GM12878 (cell line): ENCODE results near the gene PAM. TPM values are rescaled to one million over a fixed set of nuclear protein-coding genes. Genes with fewer than 3 reads are reported as not detected.

Source experiments
- ATAC-seq: fragments of 200-7000 bp; cut with Tn5 transposase; 3 replicates; pipeline ENCODE4 v1.9.1; 2020; ENCODE audit warnings: mild to moderate bottlenecking, moderate library complexity
- BruUV-seq: library from RNA; stranded (reverse); fragments of 400-500 nt; replicated peaks from 2 replicates; lab custom pipeline; 2021; lab: Mats Ljungman, UMichigan
- CTCF ChIA-PET: fragments of 300-600 bp; sonication (Branson Sonifier 250); formaldehyde crosslinking; extraction: SDS; loops from one replicate; lab custom pipeline; 2021; ENCODE audit warnings: inconsistent platforms; lab: Yijun Ruan, JAX
- POLR2A ChIA-PET: fragments of 350-600 bp; formaldehyde crosslinking; extraction: SDS; loops from one replicate; lab custom pipeline; 2021; ENCODE audit warnings: inconsistent platforms; lab: Charles Lee
- RAD21 ChIA-PET: fragments of 300-600 bp; sonication (Branson Sonifier 250); formaldehyde crosslinking; loops from one replicate; lab custom pipeline; 2023; ENCODE audit warnings: antibody characterized with exemption; ENCODE audit not compliant: unreplicated experiment; lab: Charles Lee
- SMC1A ChIA-PET: fragments of 300-600 bp; sonication (Branson Sonifier 250); formaldehyde crosslinking; loops from one replicate; lab custom pipeline; 2023; ENCODE audit not compliant: unreplicated experiment, uncharacterized antibody; lab: Charles Lee
- DNase-seq: peaks from one replicate; pipeline ENCODE4 v3.0.0-alpha.2; 2011; ENCODE audit warnings: low read depth, low spot score
- FAIRE-seq: peaks from 3 replicates; lab custom pipeline; 2011; peaks lifted over from hg19 to GRCh38; lab: Jason Lieb, UNC
- H2AFZ ChIP-seq: 2 replicates; pipeline ENCODE4 v1.6.0; 2011; ENCODE audit warnings: low read depth, low read length, control low read depth; ENCODE audit not compliant: control insufficient read depth
- H3K27ac ChIP-seq: 2 replicates; pipeline ENCODE4 v1.5.1; 2011; ENCODE audit warnings: control low read depth; ENCODE audit not compliant: control insufficient read depth, insufficient read depth
- H3K27me3 ChIP-seq, 2 experiments: replicated peaks in 1 of 2; 2 replicates each; pipeline versions ENCODE4 v1.6.0 to v1.6.1; 2011; ENCODE audit warnings: low read length in 1 of 2; ENCODE audit not compliant: control insufficient read depth in 2 of 2, insufficient read depth in 2 of 2
- H3K36me3 ChIP-seq, 2 experiments: 2 replicates each; pipeline ENCODE4 v1.5.1; 2011; ENCODE audit warnings: low read length in 1 of 2; ENCODE audit not compliant: control insufficient read depth in 2 of 2, insufficient read depth in 2 of 2
- H3K4me1 ChIP-seq: 2 replicates; pipeline ENCODE4 v1.6.1; 2011; ENCODE audit warnings: mild to moderate bottlenecking, low read length, moderate library complexity, mixed read lengths; ENCODE audit not compliant: control insufficient read depth, insufficient read depth
- H3K4me2 ChIP-seq: 2 replicates; pipeline ENCODE4 v1.6.0; 2011; ENCODE audit warnings: control low read depth; ENCODE audit not compliant: control insufficient read depth, insufficient read depth
- H3K4me3 ChIP-seq: fragments of 200-600 bp; sonication (generic); 2 replicates; pipeline ENCODE4 v1.5.1; 2016
- H3K79me2 ChIP-seq: 2 replicates; pipeline ENCODE4 v1.6.0; 2011; ENCODE audit warnings: low read length; ENCODE audit not compliant: control insufficient read depth, insufficient read depth
- H3K9ac ChIP-seq: 2 replicates; pipeline ENCODE4 v1.8.0; 2011; ENCODE audit warnings: low read length, control low read depth, mixed read lengths; ENCODE audit not compliant: control insufficient read depth, insufficient read depth
- H3K9me3 ChIP-seq: replicated peaks from 3 replicates; pipeline ENCODE4 v1.5.1; 2011; ENCODE audit warnings: mild to moderate bottlenecking, low read length; ENCODE audit not compliant: control insufficient read depth, insufficient read depth
- H4K20me1 ChIP-seq: 2 replicates; pipeline ENCODE4 v1.6.0; 2011; ENCODE audit not compliant: control insufficient read depth, insufficient read depth
- CBX3 ChIP-seq: fragments of 200-600 bp; sonication (generic); IDR thresholded peaks from 2 replicates; pipeline ENCODE4 v1.6.1; 2016; ENCODE audit warnings: low read depth, borderline replicate concordance
- CHD1 ChIP-seq: IDR thresholded peaks from 2 replicates; pipeline ENCODE4 v1.6.1; 2012; ENCODE audit warnings: low read depth, low read length, improper control_type of control experiment
- CREM ChIP-seq: IDR thresholded peaks from 2 replicates; pipeline ENCODE4 v1.6.1; 2014; ENCODE audit warnings: antibody characterized with exemption, low read depth
- ETV6 ChIP-seq, 2 experiments: fragments of 450-650 bp in 1 of 2; IDR thresholded peaks in 1 of 2; conservative IDR thresholded peaks in 1 of 2; 2 replicates each; pipeline ENCODE4 v1.6.1; 2014; ENCODE audit warnings: antibody characterized with exemption in 1 of 2, borderline replicate concordance in 1 of 2, low read depth in 1 of 2, mild to moderate bottlenecking in 1 of 2, moderate library complexity in 1 of 2
- EZH2 ChIP-seq: IDR thresholded peaks from 2 replicates; pipeline ENCODE4 v1.6.1; 2012; ENCODE audit warnings: low read depth, mild to moderate bottlenecking, control low read depth, inconsistent platforms, low read length, borderline replicate concordance; ENCODE audit not compliant: control insufficient read depth
- FOXM1 ChIP-seq: IDR thresholded peaks from 2 replicates; pipeline ENCODE4 v1.6.1; 2012; ENCODE audit warnings: low read depth, mild to moderate bottlenecking, inconsistent platforms, low read length, moderate library complexity
- HDGF ChIP-seq: fragments of 450-650 bp; IDR thresholded peaks from 2 replicates; pipeline ENCODE4 v1.6.1; 2016; ENCODE audit warnings: antibody characterized with exemption
- KDM1A ChIP-seq: fragments of 200-600 bp; sonication (generic); IDR thresholded peaks from 2 replicates; pipeline ENCODE4 v1.6.1; 2016; ENCODE audit warnings: borderline replicate concordance
- MEF2A ChIP-seq: IDR thresholded peaks from 2 replicates; pipeline ENCODE4 v1.6.1; 2011; ENCODE audit warnings: low read depth, mild to moderate bottlenecking, low read length, moderate library complexity; ENCODE audit not compliant: insufficient read depth
- MEF2B ChIP-seq: fragments of 450-650 bp; IDR thresholded peaks from 2 replicates; pipeline ENCODE4 v1.6.1; 2018; ENCODE audit warnings: mild to moderate bottlenecking, moderate library complexity; ENCODE audit not compliant: partially characterized antibody, poor library complexity, severe bottlenecking
- MTA2 ChIP-seq: fragments of 450-650 bp; IDR thresholded peaks from 2 replicates; pipeline ENCODE4 v1.6.1; 2016; ENCODE audit warnings: low read depth, mild to moderate bottlenecking, moderate library complexity
- MYB ChIP-seq: fragments of 150-350 bp; IDR thresholded peaks from 2 replicates; pipeline ENCODE4 v1.6.1; 2014; ENCODE audit warnings: mild to moderate bottlenecking, low read depth, low read length, borderline replicate concordance
- NFXL1 ChIP-seq: fragments of 450-650 bp; IDR thresholded peaks from 2 replicates; pipeline ENCODE4 v1.6.1; 2017; ENCODE audit warnings: antibody characterized with exemption, mild to moderate bottlenecking, borderline replicate concordance
- NRF1 ChIP-seq: conservative IDR thresholded peaks from 2 replicates; pipeline ENCODE4 v1.6.1; 2011; ENCODE audit warnings: mild to moderate bottlenecking, low read depth, low read length, improper control_type of control experiment
- PAX8 ChIP-seq: fragments of 450-650 bp; IDR thresholded peaks from 2 replicates; pipeline ENCODE4 v1.6.1; 2017; ENCODE audit warnings: mild to moderate bottlenecking, moderate library complexity
- RB1 ChIP-seq: fragments of 450-650 bp; formaldehyde crosslinking; IDR thresholded peaks from 2 replicates; pipeline ENCODE4 v1.6.1; 2017; ENCODE audit warnings: mild to moderate bottlenecking, borderline replicate concordance
- RCOR1 ChIP-seq: conservative IDR thresholded peaks from 2 replicates; pipeline ENCODE4 v1.6.1; 2012; ENCODE audit warnings: low read depth, low read length, improper control_type of control experiment
- STAT3 ChIP-seq: IDR thresholded peaks from 2 replicates; pipeline ENCODE4 v1.6.1; 2011; ENCODE audit warnings: low read depth, low read length, improper control_type of control experiment
- SUPT20H ChIP-seq: IDR thresholded peaks from 2 replicates; pipeline ENCODE4 v1.6.1; 2011; ENCODE audit warnings: low read depth, mild to moderate bottlenecking, low read length, moderate library complexity, borderline replicate concordance; ENCODE audit not compliant: control insufficient read depth
- TAF1 ChIP-seq: IDR thresholded peaks from 2 replicates; pipeline ENCODE4 v1.6.1; 2011; ENCODE audit warnings: mild to moderate bottlenecking, low read depth, low read length, borderline replicate concordance
- YY1 ChIP-seq: IDR thresholded peaks from 2 replicates; pipeline ENCODE4 v1.6.1; 2011; ENCODE audit warnings: low read depth, mild to moderate bottlenecking, low read length
- ZNF207 ChIP-seq: fragments of 450-650 bp; IDR thresholded peaks from 2 replicates; pipeline ENCODE4 v1.6.1; 2014; ENCODE audit warnings: antibody characterized with exemption, mild to moderate bottlenecking, borderline replicate concordance
- ZNF24 ChIP-seq: fragments of 450-650 bp; IDR thresholded peaks from 2 replicates; pipeline ENCODE4 v1.6.1; 2017; ENCODE audit warnings: antibody characterized with exemption, mild to moderate bottlenecking
- ZZZ3 ChIP-seq: IDR thresholded peaks from 2 replicates; pipeline ENCODE4 v1.6.1; 2011; ENCODE audit warnings: low read depth; ENCODE audit not compliant: control insufficient read depth, insufficient read length
- WGBS: methylation state at CpG from one replicate; pipeline ENCODE4 v1.1.6; 2016; ENCODE audit warnings: low lambda C conversion rate; ENCODE audit not compliant: insufficient replicate concordance, insufficient coverage; ENCODE audit errors: missing lambda C conversion rate; 5-methylcytosine and 5-hydroxymethylcytosine counted together
- in situ Hi-C: fragments of 300-500 bp; cut with MboI; formaldehyde crosslinking; loops from 9 replicates; pipeline ENCODE4 v1.14.3; 2018; ENCODE audit warnings: mixed read lengths
- intact Hi-C: fragments of 100-400 bp; cut with micrococcal nuclease; formaldehyde crosslinking; loops from one replicate; pipeline ENCODE4 v1.14.2; 2022; ENCODE audit not compliant: unreplicated experiment
- polyA plus RNA-seq, 11 experiments: library from polyadenylated mRNA; depleted of rRNA in 4 of 11; unstranded in 6 of 11; stranded (reverse) in 5 of 11; fragments of >200 nt; fragmentation: Nextera tagmentation in 4 of 11; fragmentation: Illumina TruSeq in 1 of 11; extraction: Ambion mirVana in 4 of 11; extraction: Trizol in 1 of 11; gene quantifications; 1 replicate in 1 of 11; 2 replicates in 10 of 11; pipeline versions ENCODE4 v1.2.1 to v1.2.3, GENCODE V29; 2011 to 2016; ENCODE audit warnings: inconsistent platforms in 2 of 11, missing spikeins in 2 of 11, low read depth in 1 of 11
- total RNA-seq, 4 experiments: library from RNA; depleted of rRNA in 3 of 4; stranded (reverse); fragments of >200 nt in 3 of 4; fragmentation: Illumina TruSeq in 1 of 4; extraction: Trizol in 1 of 4; gene quantifications; 2 replicates each; pipeline versions ENCODE4 v1.2.1 to v1.2.3, GENCODE V29; 2013 to 2021
- TF ChIP-seq, protein P1 (sequence below): fragments of 450-650 bp; conservative IDR thresholded peaks from 2 replicates; pipeline ENCODE4 v1.6.1; 2017; ENCODE audit warnings: mild to moderate bottlenecking, moderate library complexity

Gene PAM
- total and polyA plus RNA-seq, 10 of the 15 experiments (the other 5 are each of a cell fraction or from before 2014, with no cell fraction given), result 5.5 to 72.5 (median 15.4) TPM

DNA sequence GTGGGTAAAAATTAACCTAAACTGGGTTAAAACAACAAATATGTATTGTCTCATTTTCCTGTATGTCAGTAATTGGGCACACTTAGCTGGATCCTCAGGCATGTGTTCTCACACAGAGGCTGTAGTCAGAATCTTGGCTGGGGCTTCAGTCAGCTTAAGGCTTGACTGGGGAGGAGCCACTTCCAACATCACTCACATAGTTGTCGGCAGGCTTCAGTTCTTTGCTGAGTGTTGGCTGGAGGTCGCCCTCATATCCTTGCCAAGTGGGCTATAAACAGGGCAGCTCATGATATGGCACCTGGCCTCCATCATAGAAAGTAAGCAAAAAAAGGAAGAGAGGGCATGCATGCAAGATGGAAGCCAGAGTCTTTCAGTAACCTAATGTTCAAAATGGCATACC lies 191.9 kb downstream of the PAM start (continued):
- no peak for TF ChIP-seq CHD1
- TF ChIP-seq MEF2A, result no peak
- TF ChIP-seq NFXL1, result no peak
- TF ChIP-seq CREM, result no peak
- TF ChIP-seq TAF1, result no peak
- no peak for TF ChIP-seq ETV6 (conservative IDR thresholded peaks at IDR 0.05 in 1 of 2, IDR thresholded peaks at IDR 0.05 in 1 of 2; ENCODE audit: borderline replicate concordance in 1 of 2, low read depth in 1 of 2)
- TF ChIP-seq MTA2, result no peak
- TF ChIP-seq PAX8, result no peak
- TF ChIP-seq MYB, result no peak
- TF ChIP-seq ZNF24, result no peak
- TF ChIP-seq, all 136 proteins: peak for 0

DNA sequence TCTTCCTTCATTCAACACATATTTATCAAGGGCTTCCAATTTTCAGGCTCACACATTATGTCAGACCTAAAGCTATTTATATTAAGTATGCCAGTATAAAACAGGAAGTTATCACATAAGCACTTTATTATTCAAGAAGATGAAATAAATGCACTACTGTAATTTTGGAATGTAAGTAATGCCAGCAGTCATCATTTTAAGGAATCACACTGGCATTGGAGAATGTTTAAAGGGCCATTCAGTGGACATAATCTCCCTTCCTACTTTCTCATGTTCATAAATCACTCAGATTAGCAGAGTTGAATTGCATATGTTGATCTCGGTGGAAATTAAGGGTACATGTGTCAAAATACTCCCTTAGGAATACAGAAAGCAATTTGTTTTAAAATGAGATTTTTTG lies 200.4 kb downstream of the PAM start:
- 57% methylated on average over 1 of the region's 1 CpG for WGBS
- CTCF ChIA-PET, result interaction anchor here (1.0 to 1.9 kb wide), 5 partner anchors 14 to 394 kb away, joined by 3 to 9 read pairs (median 4); no protein-coding TSS in a partner anchor

More for the DNA sequence above, 200.4 kb downstream of the PAM start:
- no peaks in the 10 kb centered on the region; a peak in 1 of 4 replicates for H3K36me3 ChIP-seq
- no peak for ATAC-seq
- no peaks in the 10 kb centered on the region for H3K79me2 ChIP-seq
- in situ Hi-C loops (no loop called here), intact Hi-C loops (no loop called here)
- no TSS peak for BruUV-seq
- no peak overlapping the region for H3K4me2 ChIP-seq
- H3K4me1 ChIP-seq, result no peaks in the 10 kb centered on the region
- H3K27ac ChIP-seq, result no peak overlapping the region
- DNase-seq, result no peak
- POLR2A ChIA-PET, result no interaction called here
- TF ChIP-seq ZZZ3 (no peak), NRF1 (no peak), SUPT20H (no peak), MEF2B (no peak), KDM1A (no peak), FOXM1 (no peak), RCOR1 (no peak), EZH2 (no peak), CBX3 (no peak), HDGF (no peak), CHD1 (no peak), RB1 (no peak), ZNF207 (no peak), YY1 (no peak), STAT3 (no peak)
- TF ChIP-seq, protein P1, sequence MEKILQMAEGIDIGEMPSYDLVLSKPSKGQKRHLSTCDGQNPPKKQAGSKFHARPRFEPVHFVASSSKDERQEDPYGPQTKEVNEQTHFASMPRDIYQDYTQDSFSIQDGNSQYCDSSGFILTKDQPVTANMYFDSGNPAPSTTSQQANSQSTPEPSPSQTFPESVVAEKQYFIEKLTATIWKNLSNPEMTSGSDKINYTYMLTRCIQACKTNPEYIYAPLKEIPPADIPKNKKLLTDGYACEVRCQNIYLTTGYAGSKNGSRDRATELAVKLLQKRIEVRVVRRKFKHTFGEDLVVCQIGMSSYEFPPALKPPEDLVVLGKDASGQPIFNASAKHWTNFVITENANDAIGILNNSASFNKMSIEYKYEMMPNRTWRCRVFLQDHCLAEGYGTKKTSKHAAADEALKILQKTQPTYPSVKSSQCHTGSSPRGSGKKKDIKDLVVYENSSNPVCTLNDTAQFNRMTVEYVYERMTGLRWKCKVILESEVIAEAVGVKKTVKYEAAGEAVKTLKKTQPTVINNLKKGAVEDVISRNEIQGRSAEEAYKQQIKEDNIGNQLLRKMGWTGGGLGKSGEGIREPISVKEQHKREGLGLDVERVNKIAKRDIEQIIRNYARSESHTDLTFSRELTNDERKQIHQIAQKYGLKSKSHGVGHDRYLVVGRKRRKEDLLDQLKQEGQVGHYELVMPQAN, result no peak
- H3K4me3 ChIP-seq, result no peak overlapping the region
- H3K27me3 ChIP-seq, result no peaks in the 10 kb centered on the region
- SMC1A ChIA-PET, result interaction anchor here (1.7 kb wide), 1 partner anchor 24 kb away, joined by 8 read pairs; no protein-coding TSS in a partner anchor
- H3K9me3 ChIP-seq, result no peaks in the 10 kb centered on the region
- RAD21 ChIA-PET, result interaction anchor here (1.5 kb wide), 1 partner anchor 274 kb away, joined by 3 read pairs; no protein-coding TSS in a partner anchor
- no peak overlapping the region for H2AFZ ChIP-seq
- no peak overlapping the region for H3K9ac ChIP-seq
- no peak for FAIRE-seq
- no peaks in the 10 kb centered on the region for H4K20me1 ChIP-seq
